Measurements from ENCODE around the gene SPINK9.

DNA sequence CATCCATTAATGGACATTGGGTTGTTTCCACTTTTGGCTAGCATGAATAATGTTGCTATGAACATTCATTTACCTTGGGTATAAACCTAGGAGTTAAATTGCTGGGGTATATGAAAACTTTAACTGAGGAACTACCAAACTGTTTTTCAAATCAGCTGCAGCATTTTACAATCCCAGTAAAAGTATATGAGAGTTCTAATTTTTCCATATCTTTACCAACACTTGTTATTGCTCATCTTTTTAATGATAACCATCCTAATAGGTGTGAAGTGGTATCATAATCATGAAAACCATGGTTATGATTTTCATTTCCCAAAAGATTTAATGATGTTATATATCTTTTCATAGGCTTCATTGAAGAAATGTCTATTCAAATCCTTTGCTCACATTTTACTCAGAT is 32.9 kb downstream of the SPINK9 start:
- TF ChIP-seq EZH2 (IDR thresholded peaks at IDR 0.05; ENCODE audit: insufficient read depth, low read length): no peak
- no peak for TF ChIP-seq CTCF (IDR thresholded peaks at IDR 0.05; ENCODE audit: insufficient read depth, low read depth, low read length)
